ENCODE results near the gene BORCS8. TPM values are rescaled to one million over a fixed set of nuclear protein-coding genes. Genes with fewer than 3 reads are reported as not detected.

Gene BORCS8
- polyA plus RNA-seq, 2 of the 4 experiments (the other 2 are of a cell fraction), result 9.1 to 10.6 TPM

DNA sequence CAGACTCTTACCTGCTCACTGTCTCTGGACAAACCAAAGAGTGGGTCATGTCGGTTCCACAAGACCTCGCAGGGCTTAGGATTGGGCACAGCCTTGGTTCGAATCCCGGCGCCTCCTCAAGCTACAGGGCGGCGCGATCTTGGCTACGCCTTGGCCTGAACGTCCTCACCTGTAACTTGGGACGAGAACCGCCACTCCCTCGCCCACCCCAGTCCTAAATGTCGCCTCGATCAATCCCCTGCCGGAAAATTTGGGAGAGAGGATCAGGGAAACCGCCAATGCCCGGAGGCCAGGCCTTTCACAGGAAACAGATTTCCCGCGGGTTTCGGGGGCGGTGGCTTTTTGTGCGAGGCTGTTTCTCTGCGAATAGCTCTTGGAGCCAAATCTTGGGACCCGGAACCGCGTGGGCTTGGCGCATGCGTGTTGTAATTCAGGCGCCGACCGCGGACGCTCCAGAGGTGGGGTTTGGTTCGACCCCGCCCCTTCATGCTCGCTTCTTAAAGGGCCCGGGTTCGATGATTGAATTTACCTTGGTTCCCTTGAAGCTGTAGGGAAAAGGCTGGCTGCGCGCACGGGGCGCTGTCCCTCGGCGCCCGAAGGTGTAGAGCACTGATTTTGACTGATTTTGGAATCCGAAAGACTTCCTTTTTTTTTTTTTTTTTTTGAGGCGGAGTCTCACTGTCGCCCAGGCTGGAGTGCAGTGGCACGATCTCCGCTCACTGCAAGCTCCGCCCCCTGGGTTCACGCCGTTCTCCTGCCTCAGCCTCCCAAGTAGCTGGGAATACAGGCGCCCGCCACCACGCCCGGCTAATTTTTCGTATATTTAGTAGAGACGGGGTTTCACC is 11.3 kb upstream of the BORCS8 start, which contains the start of gene NR2C2AP (continued):
- TF ChIP-seq RAD21 (conservative IDR thresholded peaks at IDR 0.05 in 1 of 2, IDR thresholded peaks at IDR 0.05 in 1 of 2), result no peak
- no peak for TF ChIP-seq GATA3 (IDR thresholded peaks at IDR 0.05; ENCODE audit: borderline replicate concordance)
- TF ChIP-seq, protein P1, sequence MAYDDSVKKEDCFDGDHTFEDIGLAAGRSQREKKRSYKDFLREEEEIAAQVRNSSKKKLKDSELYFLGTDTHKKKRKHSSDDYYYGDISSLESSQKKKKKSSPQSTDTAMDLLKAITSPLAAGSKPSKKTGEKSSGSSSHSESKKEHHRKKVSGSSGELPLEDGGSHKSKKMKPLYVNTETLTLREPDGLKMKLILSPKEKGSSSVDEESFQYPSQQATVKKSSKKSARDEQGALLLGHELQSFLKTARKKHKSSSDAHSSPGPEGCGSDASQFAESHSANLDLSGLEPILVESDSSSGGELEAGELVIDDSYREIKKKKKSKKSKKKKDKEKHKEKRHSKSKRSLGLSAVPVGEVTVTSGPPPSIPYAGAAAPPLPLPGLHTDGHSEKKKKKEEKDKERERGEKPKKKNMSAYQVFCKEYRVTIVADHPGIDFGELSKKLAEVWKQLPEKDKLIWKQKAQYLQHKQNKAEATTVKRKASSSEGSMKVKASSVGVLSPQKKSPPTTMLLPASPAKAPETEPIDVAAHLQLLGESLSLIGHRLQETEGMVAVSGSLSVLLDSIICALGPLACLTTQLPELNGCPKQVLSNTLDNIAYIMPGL (CRISPR knock-in tag; IDR thresholded peaks at IDR 0.05; ENCODE audit: borderline replicate concordance), result no peak
- TF ChIP-seq, protein P2, sequence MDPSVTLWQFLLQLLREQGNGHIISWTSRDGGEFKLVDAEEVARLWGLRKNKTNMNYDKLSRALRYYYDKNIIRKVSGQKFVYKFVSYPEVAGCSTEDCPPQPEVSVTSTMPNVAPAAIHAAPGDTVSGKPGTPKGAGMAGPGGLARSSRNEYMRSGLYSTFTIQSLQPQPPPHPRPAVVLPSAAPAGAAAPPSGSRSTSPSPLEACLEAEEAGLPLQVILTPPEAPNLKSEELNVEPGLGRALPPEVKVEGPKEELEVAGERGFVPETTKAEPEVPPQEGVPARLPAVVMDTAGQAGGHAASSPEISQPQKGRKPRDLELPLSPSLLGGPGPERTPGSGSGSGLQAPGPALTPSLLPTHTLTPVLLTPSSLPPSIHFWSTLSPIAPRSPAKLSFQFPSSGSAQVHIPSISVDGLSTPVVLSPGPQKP (IDR thresholded peaks at IDR 0.05; ENCODE audit: low read depth, low read length), result no peak
- TF ChIP-seq MAZ (IDR thresholded peaks at IDR 0.05; ENCODE audit: borderline replicate concordance, low read depth, low read length), result no peak
- TF ChIP-seq FOSB (CRISPR knock-in tag; IDR thresholded peaks at IDR 0.05), result no peak
- TF ChIP-seq KDM5A (IDR thresholded peaks at IDR 0.05), result no peak
- no peak for TF ChIP-seq TP53 (CRISPR knock-in tag; IDR thresholded peaks at IDR 0.05)

DNA sequence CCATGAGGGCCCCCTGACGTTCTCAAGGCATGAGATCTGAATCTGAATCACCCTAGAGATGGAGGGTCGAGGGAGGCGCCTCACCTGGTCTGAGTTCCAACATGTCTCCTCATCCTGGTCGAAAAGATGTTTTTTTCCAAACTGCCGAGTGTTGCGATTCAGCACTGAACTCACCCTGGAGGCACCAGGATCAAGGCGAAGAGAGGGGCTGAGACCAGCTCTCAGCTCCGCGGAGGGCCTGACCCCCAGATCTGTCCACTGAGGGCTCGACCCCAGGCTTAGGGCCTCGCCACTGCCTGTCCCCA is 10.7 kb upstream of the BORCS8 start:
- ATAC-seq (peak in 1 of 2 experiments; percentile 5; a peak in 1 of 6 replicates), FAIRE-seq (no peak), DNase-seq (ENCODE audit: low read depth in 1 of 2, low spot score in 1 of 2) (no peak)
- Histone ChIP-seq H3K27ac (peak overlapping the region; percentile 88), H3K4me2 (peak overlapping the region; percentile 97), H3K4me1 (0 out of 3 replicates have a peak, but pooled peaks cover 7% of the 10 kb centered on the region), H3K9me3 (no peaks in the 10 kb centered on the region), H3K4me3 (peak overlapping the region; percentile 84)
- WGBS (ENCODE audit: missing lambda C conversion rate), result 9% methylated on average over 4 of the region's 11 CpGs
- POLR2A ChIA-PET, result interaction anchor here (1.2 kb wide), 1 partner anchor 22 kb away, joined by 4 read pairs; no protein-coding TSS in a partner anchor
- CTCF ChIA-PET, result interaction anchor here (0.6 to 2.5 kb wide), 5 partner anchors 9 to 72 kb away, joined by 3 to 9 read pairs (median 3); partner anchors contain the start of gene NCAN
- TF ChIP-seq NFE2L2 (conservative IDR thresholded peaks at IDR 0.05; ENCODE audit: low read length) (no peak), CBX8 (IDR thresholded peaks at IDR 0.05) (no peak), RCOR1 (IDR thresholded peaks at IDR 0.05; ENCODE audit: low read depth, low read length) (no peak), FOSB (CRISPR knock-in tag; IDR thresholded peaks at IDR 0.05) (no peak), TP53 (CRISPR knock-in tag; IDR thresholded peaks at IDR 0.05) (no peak), FOXS1 (CRISPR knock-in tag; IDR thresholded peaks at IDR 0.05) (no peak), EP300 (IDR thresholded peaks at IDR 0.05) (no peak), MYC (IDR thresholded peaks at IDR 0.05; ENCODE audit: borderline replicate concordance, low read length) (no peak), TFCP2L1 (CRISPR knock-in tag; IDR thresholded peaks at IDR 0.05) (no peak), RAD21 (conservative IDR thresholded peaks at IDR 0.05 in 1 of 2, IDR thresholded peaks at IDR 0.05 in 1 of 2) (no peak), CHD4 (IDR thresholded peaks at IDR 0.05; ENCODE audit: borderline replicate concordance) (no peak), SMC3 (IDR thresholded peaks at IDR 0.05) (no peak), FOSL2 (IDR thresholded peaks at IDR 0.05) (no peak), FOSL2 (CRISPR knock-in tag; IDR thresholded peaks at IDR 0.05) (no peak)
- TF ChIP-seq, protein P2 (IDR thresholded peaks at IDR 0.05; ENCODE audit: low read depth, low read length), result no peak
- TF ChIP-seq, protein P3, sequence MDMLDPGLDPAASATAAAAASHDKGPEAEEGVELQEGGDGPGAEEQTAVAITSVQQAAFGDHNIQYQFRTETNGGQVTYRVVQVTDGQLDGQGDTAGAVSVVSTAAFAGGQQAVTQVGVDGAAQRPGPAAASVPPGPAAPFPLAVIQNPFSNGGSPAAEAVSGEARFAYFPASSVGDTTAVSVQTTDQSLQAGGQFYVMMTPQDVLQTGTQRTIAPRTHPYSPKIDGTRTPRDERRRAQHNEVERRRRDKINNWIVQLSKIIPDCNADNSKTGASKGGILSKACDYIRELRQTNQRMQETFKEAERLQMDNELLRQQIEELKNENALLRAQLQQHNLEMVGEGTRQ (IDR thresholded peaks at IDR 0.05), result no peak
- TF ChIP-seq, protein P4, sequence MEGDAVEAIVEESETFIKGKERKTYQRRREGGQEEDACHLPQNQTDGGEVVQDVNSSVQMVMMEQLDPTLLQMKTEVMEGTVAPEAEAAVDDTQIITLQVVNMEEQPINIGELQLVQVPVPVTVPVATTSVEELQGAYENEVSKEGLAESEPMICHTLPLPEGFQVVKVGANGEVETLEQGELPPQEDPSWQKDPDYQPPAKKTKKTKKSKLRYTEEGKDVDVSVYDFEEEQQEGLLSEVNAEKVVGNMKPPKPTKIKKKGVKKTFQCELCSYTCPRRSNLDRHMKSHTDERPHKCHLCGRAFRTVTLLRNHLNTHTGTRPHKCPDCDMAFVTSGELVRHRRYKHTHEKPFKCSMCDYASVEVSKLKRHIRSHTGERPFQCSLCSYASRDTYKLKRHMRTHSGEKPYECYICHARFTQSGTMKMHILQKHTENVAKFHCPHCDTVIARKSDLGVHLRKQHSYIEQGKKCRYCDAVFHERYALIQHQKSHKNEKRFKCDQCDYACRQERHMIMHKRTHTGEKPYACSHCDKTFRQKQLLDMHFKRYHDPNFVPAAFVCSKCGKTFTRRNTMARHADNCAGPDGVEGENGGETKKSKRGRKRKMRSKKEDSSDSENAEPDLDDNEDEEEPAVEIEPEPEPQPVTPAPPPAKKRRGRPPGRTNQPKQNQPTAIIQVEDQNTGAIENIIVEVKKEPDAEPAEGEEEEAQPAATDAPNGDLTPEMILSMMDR (IDR thresholded peaks at IDR 0.05), result no peak

Data from A549 (cell line).